ENCODE results near the gene KCTD4.
"Not testable (repeated sequence)": the region's sequence is repeated elsewhere in the genome, so short reads cannot be mapped to it uniquely, and the experiment has no call there.

The KCTD4 gene

DNA sequence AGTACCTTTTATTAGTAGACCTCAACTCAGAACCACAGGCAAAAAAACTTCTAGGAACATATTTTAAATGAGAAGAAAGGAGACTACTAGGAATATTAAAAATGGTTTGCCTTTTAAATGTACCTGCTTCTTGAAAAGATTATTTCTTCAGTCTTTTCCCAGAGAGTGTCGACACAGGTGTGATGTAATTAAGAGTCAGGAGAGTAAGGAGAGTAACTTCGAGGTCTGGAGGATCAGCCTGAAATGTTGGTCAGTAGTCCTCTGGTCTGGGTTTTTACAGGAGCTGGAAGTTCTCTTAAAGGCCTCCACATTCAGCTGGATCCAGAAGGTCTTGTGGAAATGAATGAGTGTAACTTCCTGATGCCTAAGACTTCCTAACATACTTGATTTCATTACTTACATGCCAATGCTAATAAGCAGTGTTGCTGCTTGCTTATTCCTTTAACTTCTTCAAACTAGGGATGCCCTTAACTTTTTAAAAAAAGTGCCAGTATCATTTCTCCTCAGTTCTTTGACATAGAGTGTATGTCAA, at the start of gene KCTD4:
KCTD4 (minus strand) TSS at position 345 of the 532 bp plus-strand sequence. CDS start 6,478 bp downstream, outside the sequence.
- no peak for DNase-seq

DNA sequence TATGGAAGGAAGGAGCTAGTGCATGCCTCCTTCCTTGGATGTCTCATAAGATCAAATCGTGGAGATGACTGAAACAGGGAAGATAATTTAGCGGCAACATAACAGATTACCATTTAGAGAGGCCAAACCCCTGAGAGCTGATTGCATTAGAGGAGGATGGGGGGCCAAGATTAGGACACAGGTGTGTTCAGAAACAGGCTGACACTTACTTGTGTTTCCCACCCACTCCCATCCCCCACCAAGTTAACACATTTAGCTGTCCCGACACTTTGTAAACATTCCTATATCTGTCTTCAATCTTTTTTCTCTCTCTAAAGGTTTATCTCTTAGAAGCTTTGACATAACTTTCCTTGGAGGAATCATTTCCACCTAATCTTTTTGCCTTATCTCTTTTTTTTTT, 48.8 kb upstream of the KCTD4 start:
- no peak for DNase-seq

GRCh38 chr13:45244736-45245135, 43.9 kb upstream of the KCTD4 start:
- not testable (repeated sequence) for DNase-seq

- no peak for DNase-seq
Measured at GRCh38 chr13:45243077-45243476, 42.2 kb upstream of the KCTD4 start.

DNA sequence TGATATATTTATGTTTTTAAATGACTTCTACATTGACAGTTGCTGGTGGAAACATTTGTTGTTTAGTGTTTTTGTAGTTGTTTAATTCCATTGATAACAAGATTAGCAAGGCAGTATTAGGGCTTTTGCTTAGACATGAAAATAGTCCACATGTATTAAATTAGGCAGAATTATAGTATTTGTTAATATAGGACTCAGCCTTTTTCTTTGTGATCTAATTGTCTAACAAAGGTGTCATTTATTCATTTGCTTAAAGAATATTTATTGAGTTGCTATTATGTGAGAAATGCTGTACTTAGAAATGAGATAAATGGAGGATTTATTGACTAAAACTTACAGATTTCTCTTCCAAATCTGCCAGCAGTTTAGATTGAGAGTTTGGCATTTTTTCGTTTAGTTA, 41.7 kb upstream of the KCTD4 start:
- DNase-seq: no peak

DNA sequence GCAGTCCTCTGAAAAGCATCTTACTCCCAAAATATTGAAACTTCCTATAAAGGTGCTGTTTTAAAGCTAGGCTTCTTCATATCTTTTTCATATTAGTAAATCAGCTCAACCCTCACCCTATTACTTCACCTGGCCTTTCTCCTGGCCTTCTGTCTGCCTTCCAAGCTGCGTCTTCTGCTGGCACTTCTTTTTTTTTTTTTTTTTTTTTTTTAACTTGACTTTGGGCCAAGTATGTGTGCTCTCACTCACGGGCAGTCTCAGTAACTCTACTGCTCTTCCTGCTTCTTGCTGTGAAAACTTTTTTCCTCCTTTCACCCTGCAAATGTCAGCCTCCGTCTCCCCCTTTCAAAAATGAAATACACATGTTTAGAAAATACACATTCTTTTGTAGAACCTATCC, 41.2 kb upstream of the KCTD4 start:
- no peak for DNase-seq

- DNase-seq: no peak
Measured at GRCh38 chr13:45240143-45240542, 39.3 kb upstream of the KCTD4 start.

- DNase-seq: no peak
Measured at GRCh38 chr13:45238945-45239795, 38.3 kb upstream of the KCTD4 start.

- no peak for DNase-seq
Measured at GRCh38 chr13:45232591-45232990, 31.7 kb upstream of the KCTD4 start.

GRCh38 chr13:45231722-45232121, 30.9 kb upstream of the KCTD4 start:
- no peak for DNase-seq

- no peak for DNase-seq
Measured at GRCh38 chr13:45231305-45231704, 30.5 kb upstream of the KCTD4 start.

GRCh38 chr13:45229172-45229571, 28.3 kb upstream of the KCTD4 start:
- DNase-seq: no peak

DNA sequence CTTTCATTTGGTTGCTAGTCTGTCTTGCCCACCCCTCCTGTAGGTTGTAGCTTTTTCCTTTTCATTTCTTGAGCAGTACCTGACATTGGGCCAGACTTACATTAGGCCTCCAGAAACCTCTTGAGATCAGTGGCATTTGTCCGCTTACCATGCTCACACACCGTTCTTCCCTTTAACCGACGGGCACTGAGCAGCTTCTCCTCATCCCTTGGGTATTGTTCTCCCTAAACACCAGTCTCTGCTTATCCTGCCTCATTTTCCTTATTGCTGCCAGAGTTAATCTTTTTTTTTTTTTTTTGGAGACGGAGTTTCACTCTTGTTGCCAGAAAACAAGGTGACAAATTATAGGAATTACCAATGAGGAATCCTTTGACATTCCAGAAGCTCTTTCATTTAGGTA, 27.2 kb upstream of the KCTD4 start:
- no peak for DNase-seq

DNA sequence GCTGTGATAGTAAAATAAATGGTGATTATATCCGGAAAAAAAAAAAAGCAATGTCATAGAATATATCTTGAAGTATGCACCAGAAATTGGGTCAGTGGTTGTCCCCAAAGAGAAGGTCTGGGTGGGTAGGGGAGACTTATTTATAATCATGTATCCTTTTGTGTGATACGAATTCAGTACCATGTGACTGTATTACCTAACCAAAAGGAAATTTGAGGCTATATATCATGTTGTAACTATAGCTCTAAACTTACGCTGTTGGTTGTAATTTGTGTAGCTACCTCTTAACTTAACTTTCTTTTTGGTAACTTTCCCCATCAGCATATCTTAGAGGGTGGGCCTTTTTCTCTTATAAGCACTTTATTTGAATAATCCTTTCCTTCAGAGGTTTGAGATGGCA, 25.2 kb upstream of the KCTD4 start:
- no peak for DNase-seq

DNA sequence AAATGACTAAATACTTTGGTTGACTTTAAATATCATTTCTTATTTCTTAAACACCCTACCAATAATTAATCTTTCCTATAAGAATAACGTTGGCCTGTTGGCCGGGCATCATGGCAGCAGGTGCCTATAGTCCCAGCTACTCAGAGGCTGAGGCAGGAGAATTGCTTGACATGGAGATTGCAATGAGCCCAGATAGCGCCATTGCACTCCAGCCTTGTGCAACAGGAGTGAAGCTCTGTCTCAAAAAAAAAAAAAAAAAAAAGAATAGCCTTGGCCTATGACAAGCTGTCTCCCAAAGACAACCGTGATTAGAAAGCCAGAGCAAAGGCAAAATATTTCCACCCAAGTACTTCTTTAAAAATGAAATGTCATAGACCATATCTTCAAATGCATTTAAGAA, 24.5 kb upstream of the KCTD4 start:
- no peak for DNase-seq

DNA sequence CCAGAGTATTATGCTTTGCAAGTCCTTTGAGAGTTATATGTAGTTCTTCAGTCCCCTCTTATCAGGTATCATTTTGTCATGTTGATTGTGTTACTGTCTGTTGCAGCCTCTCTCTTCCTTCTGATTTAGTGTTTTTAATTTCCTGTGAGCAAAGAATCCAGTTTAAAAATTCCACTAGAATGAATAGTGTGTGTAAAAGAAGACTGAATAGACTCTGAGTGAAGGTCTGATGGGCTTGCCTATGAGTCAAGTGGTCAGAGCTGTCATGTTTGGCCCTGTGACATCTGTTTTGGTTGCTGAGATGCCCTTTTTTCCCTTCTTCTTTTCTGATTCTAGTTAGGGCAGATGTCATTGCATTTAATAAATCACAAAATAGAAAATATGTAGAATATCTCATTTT, 23.3 kb upstream of the KCTD4 start:
- no peak for DNase-seq

DNA sequence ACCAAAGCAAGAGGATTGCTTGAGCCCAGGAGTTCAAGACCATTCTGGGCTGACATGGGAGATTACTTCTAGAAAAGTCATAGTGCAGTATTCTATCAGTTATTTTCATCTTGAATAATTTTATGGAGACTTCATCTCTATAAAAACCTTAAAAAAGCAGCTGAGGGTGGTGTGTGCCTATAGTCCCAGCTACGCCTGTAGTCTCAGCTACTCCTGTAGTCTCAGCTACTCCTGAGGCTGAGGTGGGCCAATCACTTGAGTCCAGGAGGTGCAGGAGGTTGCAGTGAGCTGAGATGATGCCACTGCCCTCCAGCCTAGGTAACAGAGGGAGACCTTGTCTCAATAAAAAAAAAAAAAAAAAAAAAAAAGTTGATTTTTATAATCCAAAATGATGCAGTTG, 22.1 kb upstream of the KCTD4 start:
- DNase-seq: no peak

GRCh38 chr13:45222516-45222915, 21.7 kb upstream of the KCTD4 start:
- DNase-seq: no peak

DNA sequence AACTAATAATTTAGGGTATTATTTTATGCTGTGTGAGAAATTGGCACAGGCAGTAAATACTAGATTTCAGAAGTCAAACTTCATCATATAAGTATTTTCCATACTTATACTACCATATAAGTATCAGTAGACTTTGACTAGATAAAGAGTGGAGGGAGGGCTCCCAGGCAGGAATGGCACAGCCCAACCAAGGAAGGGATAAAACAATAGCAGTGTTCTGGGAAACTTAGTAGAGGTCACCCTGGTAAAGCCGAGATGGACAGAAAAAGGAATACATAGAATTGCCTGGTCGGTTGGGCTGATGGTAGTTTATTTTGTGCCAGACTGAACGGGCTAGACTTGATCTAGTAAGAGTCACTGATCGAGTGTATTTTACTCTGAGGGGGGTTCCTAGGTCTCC, 19.6 kb upstream of the KCTD4 start:
- no peak for DNase-seq

DNA sequence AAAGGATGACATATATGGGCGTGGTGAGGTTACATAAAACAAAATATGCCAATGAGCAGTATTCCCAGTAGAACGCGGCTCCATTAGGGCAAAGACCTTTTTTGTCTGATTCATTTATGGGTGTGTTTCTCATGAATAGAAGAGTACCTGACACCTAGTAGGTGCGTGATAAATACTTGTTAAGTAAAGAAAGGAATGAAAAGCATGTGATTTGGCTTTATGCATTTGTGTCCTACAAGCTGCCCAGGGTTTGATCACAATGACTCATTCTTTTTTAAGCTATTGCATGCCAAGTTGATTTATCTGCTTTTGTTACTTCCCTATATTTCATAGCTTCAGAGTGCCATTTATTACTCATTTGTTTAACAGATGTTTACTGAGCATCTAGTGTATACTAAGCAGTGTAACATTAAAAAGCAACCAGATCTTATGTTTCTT, 19.1 kb upstream of the KCTD4 start:
- DNase-seq: no peak

DNA sequence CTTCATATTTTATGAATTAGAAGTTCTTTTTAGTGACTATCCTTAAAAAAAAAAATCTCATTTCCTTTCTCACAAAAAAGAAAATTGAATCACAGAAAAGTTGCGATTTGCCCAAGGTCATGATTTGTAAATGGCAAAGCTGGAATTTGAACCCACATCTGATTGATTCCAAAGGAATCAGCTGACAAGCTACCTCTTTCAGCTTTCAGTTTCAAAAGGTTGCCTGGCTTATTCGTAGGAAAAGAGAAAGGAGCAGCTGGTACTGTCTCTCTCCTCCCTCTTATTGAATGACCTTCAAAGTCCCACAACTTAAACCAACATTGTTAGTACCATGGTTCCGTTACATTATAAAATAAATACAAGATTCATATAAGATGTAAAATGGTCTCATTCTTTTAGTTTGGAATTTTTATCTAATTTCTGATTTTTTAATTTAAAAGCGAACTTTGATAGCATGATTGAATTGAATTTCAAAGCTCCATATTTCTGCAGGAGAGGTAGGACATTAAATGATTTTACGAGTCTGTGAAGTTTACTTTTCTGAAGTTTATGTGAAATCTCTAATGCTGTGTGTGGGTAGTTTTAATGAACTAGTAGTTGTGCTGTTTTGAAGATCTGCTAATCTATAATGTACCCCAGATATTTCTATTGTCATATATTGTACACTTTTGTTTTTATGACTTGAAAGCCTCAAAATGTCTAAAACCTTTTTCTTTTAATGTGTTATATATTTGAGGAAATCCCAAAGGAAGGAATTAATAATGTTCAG, 18.5 kb upstream of the KCTD4 start:
- no peak for DNase-seq

DNA sequence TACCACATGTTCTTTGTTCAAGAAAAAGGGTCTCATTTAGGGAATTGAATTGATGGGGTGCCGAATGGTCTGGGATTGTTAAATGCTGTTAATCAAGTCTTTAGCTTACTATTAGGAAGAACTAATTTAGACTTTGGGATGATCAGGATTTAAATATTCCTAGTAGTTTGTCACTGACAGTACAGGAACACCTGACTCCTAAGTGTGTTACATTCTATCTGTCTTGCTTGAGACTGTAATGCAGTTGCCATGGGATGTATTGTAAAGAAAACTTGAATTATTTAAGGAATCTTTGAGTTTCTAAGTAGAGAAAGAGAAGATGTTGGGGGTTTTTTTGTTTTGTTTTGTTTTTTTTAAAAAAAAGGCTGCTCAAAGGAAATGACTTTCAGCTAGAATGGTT, 17.8 kb upstream of the KCTD4 start:
- no peak for DNase-seq

DNA sequence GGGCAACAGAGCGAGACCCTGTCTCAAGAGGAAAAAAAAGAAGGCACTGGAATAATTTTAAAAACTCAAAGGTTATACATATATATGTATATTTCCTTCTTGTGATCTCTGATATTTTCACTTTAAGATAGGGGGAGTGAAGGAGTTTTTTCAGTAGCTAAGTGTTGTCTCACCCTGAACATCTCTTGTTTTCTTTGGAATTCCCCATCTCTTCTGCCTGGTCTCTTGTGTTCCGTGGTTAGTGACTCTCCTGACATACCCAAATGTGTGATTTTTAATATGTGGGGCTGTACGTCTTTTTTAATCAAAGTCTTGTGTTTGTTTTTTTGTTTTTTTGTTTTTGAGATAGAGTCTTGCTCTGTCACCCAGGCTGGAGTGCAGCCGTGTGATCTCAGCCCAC, 15.3 kb upstream of the KCTD4 start:
- DNase-seq: no peak

Data from activated CD4-positive, alpha-beta T cell treated with anti-CD3 and anti-CD28 coated beads for 4 hours (primary cell).